AG09319 (cell line): ENCODE measurements around the gene ARMC2.

Experiments
- DNase-seq: peaks from one replicate; pipeline ENCODE4 v3.0.0-alpha.2; 2010; ENCODE audit warnings: low read depth; ENCODE audit errors: extremely low read depth
- TF ChIP-seq, protein P1 (sequence below): IDR thresholded peaks from 2 replicates; pipeline ENCODE4 v1.5.1; 2011; ENCODE audit warnings: low read depth, mild to moderate bottlenecking, inconsistent platforms, low read length, moderate library complexity

ARMC2 gene

DNA sequence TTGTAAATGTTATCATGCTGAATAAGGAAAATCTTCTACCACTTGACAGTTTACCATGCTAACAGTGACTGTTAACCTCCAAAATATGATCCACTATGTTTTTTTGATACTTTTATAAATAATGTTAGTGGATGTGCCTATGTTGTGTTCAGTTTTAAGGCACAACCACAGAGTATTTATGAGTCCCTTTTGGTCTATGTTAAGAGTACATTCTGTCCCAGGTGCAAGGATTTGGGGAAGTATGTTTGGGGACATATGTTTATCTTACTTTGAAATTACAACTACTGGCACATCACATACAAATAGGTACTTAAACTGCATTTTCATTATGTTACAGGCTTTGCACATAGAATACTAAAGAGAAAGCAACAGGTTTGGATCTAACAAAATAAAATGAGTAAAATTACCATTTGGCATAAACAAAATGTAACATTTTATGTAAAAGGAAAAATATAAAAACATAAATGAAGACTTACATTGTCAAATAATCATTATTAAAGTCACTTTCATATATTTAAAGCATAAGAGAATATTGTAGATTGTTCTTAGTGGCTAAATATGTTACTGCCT, 175.2 kb downstream of the ARMC2 start:
- DNase-seq: no peak
- TF ChIP-seq, protein P1, sequence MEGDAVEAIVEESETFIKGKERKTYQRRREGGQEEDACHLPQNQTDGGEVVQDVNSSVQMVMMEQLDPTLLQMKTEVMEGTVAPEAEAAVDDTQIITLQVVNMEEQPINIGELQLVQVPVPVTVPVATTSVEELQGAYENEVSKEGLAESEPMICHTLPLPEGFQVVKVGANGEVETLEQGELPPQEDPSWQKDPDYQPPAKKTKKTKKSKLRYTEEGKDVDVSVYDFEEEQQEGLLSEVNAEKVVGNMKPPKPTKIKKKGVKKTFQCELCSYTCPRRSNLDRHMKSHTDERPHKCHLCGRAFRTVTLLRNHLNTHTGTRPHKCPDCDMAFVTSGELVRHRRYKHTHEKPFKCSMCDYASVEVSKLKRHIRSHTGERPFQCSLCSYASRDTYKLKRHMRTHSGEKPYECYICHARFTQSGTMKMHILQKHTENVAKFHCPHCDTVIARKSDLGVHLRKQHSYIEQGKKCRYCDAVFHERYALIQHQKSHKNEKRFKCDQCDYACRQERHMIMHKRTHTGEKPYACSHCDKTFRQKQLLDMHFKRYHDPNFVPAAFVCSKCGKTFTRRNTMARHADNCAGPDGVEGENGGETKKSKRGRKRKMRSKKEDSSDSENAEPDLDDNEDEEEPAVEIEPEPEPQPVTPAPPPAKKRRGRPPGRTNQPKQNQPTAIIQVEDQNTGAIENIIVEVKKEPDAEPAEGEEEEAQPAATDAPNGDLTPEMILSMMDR: no peak
